HEK293 (cell line): Measurements from ENCODE around the gene CLIC5.

Experiments used
- CTCF ChIA-PET: fragments of 350-600 bp; formaldehyde crosslinking; extraction: SDS; loops from one replicate; lab custom pipeline; 2021; ENCODE audit warnings: antibody characterized with exemption; lab: Yijun Ruan, JAX
- POLR2A ChIA-PET: fragments of 300-600 bp; formaldehyde crosslinking; extraction: SDS; loops from one replicate; lab custom pipeline; 2020; ENCODE audit warnings: antibody characterized with exemption, inconsistent platforms; lab: Yijun Ruan, JAX
- H3K27ac ChIP-seq: fragments of 200-500 bp; sonication (Bioruptor generic); 2 replicates; pipeline ENCODE4 v1.5.1; 2014; ENCODE audit warnings: low read depth, low read length, control low read depth, inconsistent platforms; ENCODE audit errors: extremely low read depth
- H3K36me3 ChIP-seq, 2 experiments: fragments of 200-500 bp in 1 of 2; sonication (Bioruptor generic) in 1 of 2; 1 replicate in 1 of 2; 2 replicates in 1 of 2; pipeline ENCODE4 v1.5.1; 2014 to 2017; ENCODE audit warnings: inconsistent platforms in 2 of 2, low read length in 2 of 2; ENCODE audit not compliant: control insufficient read depth in 2 of 2, insufficient read depth in 1 of 2
- H3K4me1 ChIP-seq: fragments of 200-500 bp; sonication (Bioruptor generic); 2 replicates; pipeline ENCODE4 v1.5.1; 2014; ENCODE audit warnings: mild to moderate bottlenecking, low read length, inconsistent platforms; ENCODE audit not compliant: control insufficient read depth, insufficient read depth
- H3K4me3 ChIP-seq: 2 replicates; pipeline ENCODE4 v1.5.1; 2011; ENCODE audit warnings: low read depth, mild to moderate bottlenecking, control low read depth, low read length, moderate library complexity
- H3K9me3 ChIP-seq: fragments of 200-500 bp; sonication (Bioruptor generic); 2 replicates; pipeline ENCODE4 v1.5.1; 2014; ENCODE audit warnings: low read depth, low read length, inconsistent platforms; ENCODE audit not compliant: control insufficient read depth, insufficient read depth
- ATF2 ChIP-seq: fragments of 450-650 bp; formaldehyde crosslinking; IDR thresholded peaks from 2 replicates; pipeline ENCODE4 v1.5.1; 2016; ENCODE audit warnings: missing biosample characterization, missing genetic modification characterization, low read depth
- CTCF ChIP-seq: fragments of 450-650 bp; formaldehyde crosslinking; IDR thresholded peaks from 2 replicates; pipeline ENCODE4 v1.5.1; 2016; ENCODE audit warnings: missing biosample characterization, missing genetic modification characterization
- ELK4 ChIP-seq: IDR thresholded peaks from 2 replicates; pipeline ENCODE4 v1.6.1; 2011; ENCODE audit warnings: mild to moderate bottlenecking, low read depth, low read length, borderline replicate concordance
- GLI2 ChIP-seq: fragments of 450-650 bp; formaldehyde crosslinking; IDR thresholded peaks from 2 replicates; pipeline ENCODE4; 2017; ENCODE audit warnings: missing biosample characterization, missing genetic modification characterization, low read depth, borderline replicate concordance
- KLF16 ChIP-seq: fragments of 450-650 bp; formaldehyde crosslinking; IDR thresholded peaks from 2 replicates; pipeline ENCODE4 v1.5.1; 2017; ENCODE audit warnings: missing biosample characterization, missing genetic modification characterization
- KLF7 ChIP-seq: fragments of 450-650 bp; formaldehyde crosslinking; IDR thresholded peaks from 2 replicates; pipeline ENCODE4 v1.5.1; 2016; ENCODE audit warnings: missing biosample characterization, missing genetic modification characterization, borderline replicate concordance
- KLF8 ChIP-seq: fragments of 450-650 bp; formaldehyde crosslinking; IDR thresholded peaks from 2 replicates; pipeline ENCODE4 v1.5.1; 2016; ENCODE audit warnings: missing biosample characterization, missing genetic modification characterization
- ZBTB10 ChIP-seq: fragments of 450-650 bp; formaldehyde crosslinking; IDR thresholded peaks from 2 replicates; pipeline ENCODE4 v1.5.1; 2016; ENCODE audit warnings: missing biosample characterization, missing genetic modification characterization
- ZFHX2 ChIP-seq: fragments of 450-650 bp; formaldehyde crosslinking; conservative IDR thresholded peaks from 2 replicates; pipeline ENCODE4 v1.5.1; 2016; ENCODE audit warnings: missing biosample characterization, missing genetic modification characterization
- ZFP69B ChIP-seq: fragments of 450-650 bp; formaldehyde crosslinking; IDR thresholded peaks from 2 replicates; pipeline ENCODE4 v1.5.1; 2016; ENCODE audit warnings: missing biosample characterization, missing genetic modification characterization
- ZNF10 ChIP-seq: fragments of 450-650 bp; formaldehyde crosslinking; IDR thresholded peaks from 2 replicates; pipeline ENCODE4 v1.5.1; 2017; ENCODE audit warnings: missing biosample characterization, missing genetic modification characterization
- ZNF16 ChIP-seq: fragments of 450-650 bp; formaldehyde crosslinking; IDR thresholded peaks from 2 replicates; pipeline ENCODE4 v1.5.1; 2016; ENCODE audit warnings: low read depth, missing biosample characterization, missing genetic modification characterization
- ZNF214 ChIP-seq: fragments of 450-650 bp; formaldehyde crosslinking; IDR thresholded peaks from 2 replicates; pipeline ENCODE4 v1.5.1; 2017; ENCODE audit warnings: missing biosample characterization, mild to moderate bottlenecking, missing genetic modification characterization, borderline replicate concordance
- ZNF221 ChIP-seq: fragments of 450-650 bp; formaldehyde crosslinking; IDR thresholded peaks from 2 replicates; pipeline ENCODE4 v1.5.1; 2017; ENCODE audit warnings: missing biosample characterization, missing genetic modification characterization, borderline replicate concordance
- ZNF292 ChIP-seq: fragments of 450-650 bp; formaldehyde crosslinking; IDR thresholded peaks from 2 replicates; pipeline ENCODE4 v1.5.1; 2016; ENCODE audit warnings: low read depth, missing biosample characterization, missing genetic modification characterization, borderline replicate concordance
- ZNF341 ChIP-seq: fragments of 450-650 bp; formaldehyde crosslinking; IDR thresholded peaks from 2 replicates; pipeline ENCODE4; 2016; ENCODE audit warnings: low read depth, missing biosample characterization, missing genetic modification characterization
- ZNF354C ChIP-seq: fragments of 450-650 bp; formaldehyde crosslinking; IDR thresholded peaks from 2 replicates; pipeline ENCODE4 v1.5.1; 2016; ENCODE audit warnings: missing biosample characterization, missing genetic modification characterization, low read depth, borderline replicate concordance
- ZNF362 ChIP-seq: fragments of 450-650 bp; formaldehyde crosslinking; IDR thresholded peaks from 2 replicates; pipeline ENCODE4 v1.5.1; 2016; ENCODE audit warnings: missing biosample characterization, missing genetic modification characterization
- ZNF394 ChIP-seq: fragments of 450-650 bp; formaldehyde crosslinking; IDR thresholded peaks from 2 replicates; pipeline ENCODE4 v1.5.1; 2016; ENCODE audit warnings: missing biosample characterization, missing genetic modification characterization, mild to moderate bottlenecking, moderate library complexity, borderline replicate concordance
- ZNF426 ChIP-seq: fragments of 450-650 bp; formaldehyde crosslinking; IDR thresholded peaks from 2 replicates; pipeline ENCODE4 v1.5.1; 2017; ENCODE audit warnings: missing biosample characterization, missing genetic modification characterization, mild to moderate bottlenecking, inconsistent platforms, moderate library complexity
- ZNF521 ChIP-seq: fragments of 450-650 bp; formaldehyde crosslinking; IDR thresholded peaks from 2 replicates; pipeline ENCODE4 v1.5.1; 2017; ENCODE audit warnings: missing biosample characterization, mild to moderate bottlenecking, missing genetic modification characterization
- ZNF555 ChIP-seq: fragments of 450-650 bp; formaldehyde crosslinking; conservative IDR thresholded peaks from 2 replicates; pipeline ENCODE4 v1.5.1; 2017; ENCODE audit warnings: missing biosample characterization, mild to moderate bottlenecking, missing genetic modification characterization, inconsistent platforms
- ZNF561 ChIP-seq: fragments of 450-650 bp; IDR thresholded peaks from 2 replicates; pipeline ENCODE4 v1.5.1; 2018; ENCODE audit warnings: missing biosample characterization, missing genetic modification characterization, borderline replicate concordance
- ZNF639 ChIP-seq: fragments of 450-650 bp; formaldehyde crosslinking; IDR thresholded peaks from 2 replicates; pipeline ENCODE4 v1.5.1; 2016; ENCODE audit warnings: missing biosample characterization, missing genetic modification characterization
- ZNF670 ChIP-seq: fragments of 450-650 bp; formaldehyde crosslinking; IDR thresholded peaks from 2 replicates; pipeline ENCODE4 v1.5.1; 2016; ENCODE audit warnings: missing biosample characterization, missing genetic modification characterization, low read depth
- ZSCAN30 ChIP-seq: fragments of 450-650 bp; IDR thresholded peaks from 2 replicates; pipeline ENCODE4 v1.5.1; 2018; ENCODE audit warnings: missing biosample characterization, mild to moderate bottlenecking, missing genetic modification characterization, moderate library complexity

CLIC5 gene

GRCh38 chr6:45967363-45967762, 48.3 kb downstream of the CLIC5 start:
- Histone ChIP-seq H3K36me3 (no peaks in the 10 kb centered on the region), H3K9me3 (no peaks in the 10 kb centered on the region), H3K4me3 (no peak overlapping the region), H3K27ac (no peak overlapping the region), H3K4me1 (no peaks in the 10 kb centered on the region)
- POLR2A ChIA-PET, result no interaction called here
- CTCF ChIA-PET, result interaction anchor here (1.4 kb wide), 1 partner anchor 41 kb away, joined by 3 read pairs; no protein-coding TSS in a partner anchor
- no peak for TF ChIP-seq ZNF341 (tag by site-specific recombination)
- no peak for TF ChIP-seq ZSCAN30
- no peak for TF ChIP-seq ZNF10 (tag by site-specific recombination)
- no peak for TF ChIP-seq ZNF221
- no peak for TF ChIP-seq ATF2 (tag by site-specific recombination)
- TF ChIP-seq ZNF670, result no peak
- TF ChIP-seq ZFP69B (tag by site-specific recombination), result no peak
- no peak for TF ChIP-seq ZNF16 (tag by site-specific recombination)
- no peak for TF ChIP-seq KLF8 (tag by site-specific recombination)
- no peak for TF ChIP-seq ZFHX2 (tag by site-specific recombination)
- no peak for TF ChIP-seq ZNF354C
- TF ChIP-seq ZNF394, result no peak
- TF ChIP-seq ZNF292 (tag by site-specific recombination), result no peak
- TF ChIP-seq ZNF521 (tag by site-specific recombination), result no peak
- TF ChIP-seq ZBTB10 (tag by site-specific recombination), result no peak
- no peak for TF ChIP-seq ZNF561
- TF ChIP-seq ZNF362 (tag by site-specific recombination), result no peak
- TF ChIP-seq, all 188 proteins: peak for 0

GRCh38 chr6:45966797-45967196, 48.9 kb downstream of the CLIC5 start:
- Histone ChIP-seq H3K36me3 (no peaks in the 10 kb centered on the region), H3K4me1 (no peaks in the 10 kb centered on the region), H3K27ac (no peak overlapping the region), H3K9me3 (no peaks in the 10 kb centered on the region), H3K4me3 (no peak overlapping the region)
- CTCF ChIA-PET, result interaction anchor here (0.6 to 3.3 kb wide), 3 partner anchors 36 to 83 kb away, joined by 3 to 14 read pairs (median 3); no protein-coding TSS in a partner anchor
- POLR2A ChIA-PET, result no interaction called here
- TF ChIP-seq ZNF639 (tag by site-specific recombination) (no peak), ZNF426 (tag by site-specific recombination) (no peak), KLF16 (tag by site-specific recombination) (no peak), ZNF555 (no peak), CTCF (tag by site-specific recombination) (no peak), KLF7 (no peak), GLI2 (no peak), ZNF214 (no peak), ELK4 (no peak)
